Activated CD8-positive, alpha-beta T cell treated with anti-CD3 and anti-CD28 coated beads for 36 hours (primary cell): ENCODE measurements around the gene PLP2. TPM values are rescaled to one million over a fixed set of nuclear protein-coding genes. Genes with fewer than 3 reads are reported as not detected.
A peak's percentile ranks its signal among the peaks of the same experiment; 100 is the strongest.

Experiments used
- ATAC-seq: fragments of 200-7000 bp; cut with Tn5 transposase; one replicate; pipeline ENCODE4 v1.10.0; 2021; ENCODE audit warnings: mild to moderate bottlenecking, moderate library complexity
- CTCF ChIA-PET: fragments of 350-600 bp; sonication (Branson Sonifier 250); formaldehyde crosslinking; loops from one replicate; lab custom pipeline; 2021; ENCODE audit warnings: antibody characterized with exemption; lab: Charles Lee
- POLR2A ChIA-PET: fragments of 350-600 bp; sonication (Branson Sonifier 250); formaldehyde crosslinking; loops from one replicate; lab custom pipeline; 2021; ENCODE audit warnings: antibody characterized with exemption; lab: Charles Lee
- DNase-seq: peaks from one replicate; pipeline ENCODE4 v3.0.0-alpha.2; 2020
- H3K27ac Mint-ChIP-seq: one replicate; pipeline ENCODE4 v1.8.0; 2021; ENCODE audit warnings: mild to moderate bottlenecking, mixed read lengths
- H3K27me3 Mint-ChIP-seq: one replicate; pipeline ENCODE4 v1.8.0; 2021; ENCODE audit warnings: mixed read lengths
- H3K36me3 Mint-ChIP-seq: one replicate; pipeline ENCODE4 v1.8.0; 2021; ENCODE audit warnings: low read depth, mixed read lengths
- H3K4me1 Mint-ChIP-seq: one replicate; pipeline ENCODE4 v1.8.0; 2021; ENCODE audit warnings: low read depth, mixed read lengths
- H3K4me3 Mint-ChIP-seq: one replicate; pipeline ENCODE4 v1.8.0; 2021; ENCODE audit warnings: mild to moderate bottlenecking, moderate library complexity, mixed read lengths
- H3K9me3 Mint-ChIP-seq: one replicate; pipeline ENCODE4 v1.8.0; 2021; ENCODE audit warnings: mixed read lengths
- CTCF ChIP-seq: fragments of 200-600 bp; IDR thresholded peaks from one replicate; pipeline ENCODE4 v1.8.0; 2022; ENCODE audit warnings: antibody characterized with exemption, mild to moderate bottlenecking
- intact Hi-C: fragments of 100-400 bp; cut with micrococcal nuclease; formaldehyde crosslinking; loops from one replicate; pipeline ENCODE4 v1.10.0; 2022
- total RNA-seq, 2 experiments: library from RNA; stranded (reverse); gene quantifications; one replicate each; pipeline ENCODE4 v1.2.3, GENCODE V29; 2021

The PLP2 gene
- total RNA-seq, 2 experiments from 2014 or later, result 130 to 136 TPM

DNA sequence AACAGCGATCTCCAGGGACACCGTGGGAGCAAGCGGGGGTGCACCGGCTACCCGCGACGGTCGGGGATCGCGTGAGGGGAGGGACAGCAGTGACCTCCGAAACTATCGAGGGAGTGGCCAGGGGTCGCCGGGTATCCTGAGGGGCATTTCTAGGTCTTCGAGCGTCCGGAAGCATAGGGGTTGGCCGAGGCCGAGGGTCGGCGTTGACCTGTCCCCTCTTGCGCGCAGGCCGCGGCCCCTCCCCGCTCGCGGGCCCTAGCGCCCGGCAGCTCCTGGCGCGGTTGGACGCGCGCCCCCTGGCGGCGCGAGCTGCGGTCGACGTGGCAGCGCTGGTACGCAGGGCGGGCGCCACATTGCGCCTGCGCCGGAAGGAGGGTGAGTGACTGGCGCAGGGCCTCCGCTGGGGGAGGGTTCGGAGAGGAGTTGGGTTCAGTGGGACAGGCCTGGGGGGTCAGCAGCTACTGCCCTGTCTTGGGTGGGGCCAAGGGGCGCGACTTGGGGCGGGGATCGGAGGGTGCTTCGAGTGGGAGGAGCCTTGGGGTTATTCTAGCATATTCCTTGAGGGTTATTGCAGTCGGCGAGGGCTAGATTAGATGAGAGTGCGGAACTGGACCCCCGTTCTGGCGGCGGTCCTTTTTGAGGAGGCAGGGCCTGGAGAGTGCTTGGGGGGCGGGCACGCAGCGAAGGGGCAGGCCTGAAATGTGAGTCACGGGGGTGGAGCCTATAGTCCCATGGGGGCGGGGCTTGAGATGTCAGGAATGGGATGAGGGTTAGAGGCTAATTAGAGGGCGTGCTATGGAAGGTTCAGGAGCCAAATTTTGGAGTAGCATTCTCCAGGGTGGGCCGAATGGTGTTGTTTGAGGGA is 7.9 kb upstream of the PLP2 start:
- intact Hi-C loops, result no loop called here
- ATAC-seq (peak; percentile 64), DNase-seq (peak; percentile 82)
- CTCF ChIA-PET, result interaction anchor here (1.3 to 6.1 kb wide), 3 partner anchors 9 to 112 kb away, joined by 3 to 34 read pairs (median 6); no protein-coding TSS in a partner anchor
- Mint-ChIP-seq H3K4me3 (peak overlapping the region; percentile 69), H3K4me1 (peaks cover 25% of the 10 kb centered on the region), H3K9me3 (no peaks in the 10 kb centered on the region), H3K27me3 (no peaks in the 10 kb centered on the region), H3K27ac (peak overlapping the region; percentile 92), H3K36me3 (no peaks in the 10 kb centered on the region)
- POLR2A ChIA-PET, result interaction anchor here (1.0 kb wide), 1 partner anchor 13 kb away, joined by 3 read pairs; no protein-coding TSS in a partner anchor
- TF ChIP-seq CTCF, result peak; percentile 70

GRCh38 chrX:49164589-49165360 is 6.9 kb upstream of the PLP2 start:
- intact Hi-C loops, result no loop called here
- ATAC-seq (no peak), DNase-seq (no peak)
- no peaks in the 10 kb centered on the region for H3K36me3 Mint-ChIP-seq
- H3K4me1 Mint-ChIP-seq, result peaks cover 25% of the 10 kb centered on the region
- no peaks in the 10 kb centered on the region for H3K9me3 Mint-ChIP-seq
- POLR2A ChIA-PET, result interaction anchor here (0.6 kb wide), 2 partner anchors 21 to 54 kb away, joined by 3 read pairs; no protein-coding TSS in a partner anchor
- peak overlapping the region; percentile 92 for H3K27ac Mint-ChIP-seq
- H3K27me3 Mint-ChIP-seq, result no peaks in the 10 kb centered on the region
- peak overlapping the region; percentile 78 for H3K4me3 Mint-ChIP-seq
- no peak for TF ChIP-seq CTCF
- CTCF ChIA-PET, result interaction anchor here (1.3 to 6.1 kb wide), 3 partner anchors 9 to 111 kb away, joined by 3 to 34 read pairs (median 6); no protein-coding TSS in a partner anchor

- ChIA-PET POLR2A (interaction anchor here (0.6 to 1.2 kb wide), 4 partner anchors 10 to 251 kb away, joined by 3 to 5 read pairs (median 3); no protein-coding TSS in a partner anchor), CTCF (interaction anchor here (0.9 to 6.1 kb wide), 4 partner anchors 11 to 103 kb away, joined by 3 to 34 read pairs (median 3); no protein-coding TSS in a partner anchor)
- Mint-ChIP-seq H3K27ac (peak overlapping the region; percentile 93), H3K9me3 (no peaks in the 10 kb centered on the region), H3K4me3 (peak overlapping the region; percentile 78), H3K4me1 (peaks cover 25% of the 10 kb centered on the region), H3K36me3 (no peaks in the 10 kb centered on the region), H3K27me3 (no peaks in the 10 kb centered on the region)
- DNase-seq, result peak; percentile 86
- intact Hi-C loops, result no loop called here
- peak; percentile 33 for TF ChIP-seq CTCF
- peak; percentile 64 for ATAC-seq
Observed at GRCh38 chrX:49165901-49166881, 5.5 kb upstream of the PLP2 start.

- peak; percentile 80 for DNase-seq
- Mint-ChIP-seq H3K27me3 (no peaks in the 10 kb centered on the region), H3K36me3 (no peaks in the 10 kb centered on the region), H3K27ac (peak overlapping the region; percentile 93), H3K4me1 (peaks cover 25% of the 10 kb centered on the region), H3K9me3 (no peaks in the 10 kb centered on the region), H3K4me3 (peak overlapping the region; percentile 78)
- no peak for TF ChIP-seq CTCF
- POLR2A ChIA-PET, result interaction anchor here (0.6 to 1.2 kb wide), 5 partner anchors 9 to 252 kb away, joined by 3 to 5 read pairs (median 3); no protein-coding TSS in a partner anchor
- peak; percentile 35 for ATAC-seq
- CTCF ChIA-PET, result interaction anchor here (0.9 to 6.1 kb wide), 6 partner anchors 12 to 102 kb away, joined by 3 to 34 read pairs (median 3); no protein-coding TSS in a partner anchor
- intact Hi-C loops, result no loop called here
Observed at GRCh38 chrX:49166914-49167739, 4.6 kb upstream of the PLP2 start.
